B cell (primary cell): ENCODE measurements around the gene SLC13A4.

ENCODE experiments used
- CTCF ChIP-seq: fragments of 200-600 bp; IDR thresholded peaks from one replicate; pipeline ENCODE4 v1.8.0; 2022; ENCODE audit warnings: antibody characterized with exemption, mild to moderate bottlenecking
- EZH2 ChIP-seq: IDR thresholded peaks from 2 replicates; pipeline ENCODE4 v1.6.1; 2012; ENCODE audit warnings: borderline replicate concordance, low read depth, mild to moderate bottlenecking, moderate library complexity, low read length; ENCODE audit not compliant: insufficient read depth, poor library complexity, severe bottlenecking

GRCh38 chr7:135753616-135754413 is 25.8 kb upstream of the SLC13A4 start:
- TF ChIP-seq CTCF (no peak), EZH2 (no peak)
